GM23248 (cell line): ENCODE data around the gene SGPP2. TPM values are rescaled to one million over a fixed set of nuclear protein-coding genes. Genes with fewer than 3 reads are reported as not detected.
A peak's percentile ranks its signal among the peaks of the same experiment; 100 is the strongest.

Experiments used
- DNase-seq: peaks from one replicate; pipeline ENCODE4 v3.0.0-alpha.2; 2015
- H2AFZ ChIP-seq: fragments of 200-600 bp; sonication (generic); 2 replicates; pipeline ENCODE4 v1.6.1; 2016; ENCODE audit warnings: antibody characterized with exemption
- H3F3A ChIP-seq: fragments of 200-600 bp; sonication (generic); 2 replicates; pipeline ENCODE4 v1.6.1; 2016; ENCODE audit warnings: mild to moderate bottlenecking, antibody characterized with exemption, mixed run types; ENCODE audit not compliant: insufficient read depth
- H3K27ac ChIP-seq: fragments of 200-600 bp; sonication (generic); 2 replicates; pipeline ENCODE4 v1.5.1; 2016; ENCODE audit warnings: mild to moderate bottlenecking
- H3K27me3 ChIP-seq: fragments of 200-600 bp; sonication (generic); replicated peaks from 2 replicates; pipeline ENCODE4 v1.6.1; 2016; ENCODE audit warnings: mild to moderate bottlenecking; ENCODE audit not compliant: insufficient read depth
- H3K36me3 ChIP-seq: fragments of 200-600 bp; sonication (generic); 2 replicates; pipeline ENCODE4 v1.6.1; 2016; ENCODE audit warnings: low read depth, mild to moderate bottlenecking
- H3K4me1 ChIP-seq: fragments of 200-600 bp; sonication (generic); 2 replicates; pipeline ENCODE4 v1.6.1; 2016; ENCODE audit warnings: mild to moderate bottlenecking; ENCODE audit not compliant: insufficient read depth
- H3K4me2 ChIP-seq: fragments of 200-600 bp; sonication (generic); one replicate; pipeline ENCODE4 v1.6.1; 2016; ENCODE audit warnings: mild to moderate bottlenecking; ENCODE audit not compliant: unreplicated experiment
- H3K4me3 ChIP-seq: fragments of 200-600 bp; sonication (generic); 2 replicates; pipeline ENCODE4 v1.5.1; 2016; ENCODE audit warnings: mild to moderate bottlenecking
- H3K79me2 ChIP-seq: fragments of 200-600 bp; sonication (generic); 2 replicates; pipeline ENCODE4 v1.6.1; 2016; ENCODE audit warnings: mild to moderate bottlenecking; ENCODE audit not compliant: insufficient read depth
- H3K9ac ChIP-seq: fragments of 200-600 bp; sonication (generic); 2 replicates; pipeline ENCODE4 v1.6.1; 2016; ENCODE audit warnings: mild to moderate bottlenecking
- H3K9me2 ChIP-seq: fragments of 200-600 bp; sonication (generic); 2 replicates; pipeline ENCODE4 v1.6.1; 2016; ENCODE audit warnings: mixed run types, mild to moderate bottlenecking, moderate library complexity; ENCODE audit not compliant: insufficient read depth
- H3K9me3 ChIP-seq: fragments of 200-600 bp; sonication (generic); one replicate; pipeline ENCODE4 v1.6.1; 2017; ENCODE audit warnings: low read depth
- H4K20me1 ChIP-seq: fragments of 200-600 bp; sonication (generic); 2 replicates; pipeline ENCODE4 v1.6.0; 2016; ENCODE audit not compliant: insufficient read depth
- EZH2 ChIP-seq: fragments of 200-600 bp; sonication (generic); IDR thresholded peaks from 2 replicates; pipeline ENCODE4 v1.6.1; 2018; ENCODE audit warnings: antibody characterized with exemption, mild to moderate bottlenecking; ENCODE audit not compliant: insufficient read depth, poor library complexity, severe bottlenecking
- EZH2phosphoT487 ChIP-seq: fragments of 200-600 bp; sonication (generic); IDR thresholded peaks from 2 replicates; pipeline ENCODE4 v1.6.1; 2018; ENCODE audit warnings: antibody characterized with exemption, moderate library complexity, mild to moderate bottlenecking, low read depth; ENCODE audit not compliant: insufficient read depth
- WGBS, 2 experiments: methylation state at CpG; one replicate each; pipeline ENCODE4 v1.1.6; 2015 to 2017; ENCODE audit warnings: low lambda C conversion rate in 2 of 2, low coverage in 1 of 2; ENCODE audit errors: missing lambda C conversion rate in 2 of 2; 5-methylcytosine and 5-hydroxymethylcytosine counted together
- in situ Hi-C: fragments of 300-500 bp; cut with MboI; formaldehyde crosslinking; loops from 2 replicates; pipeline ENCODE4 v1.15.0; 2020
- polyA plus RNA-seq: library from polyadenylated mRNA; unstranded; fragments of >200 nt; fragmentation: Nextera tagmentation; extraction: Ambion mirVana; gene quantifications from 2 replicates; pipeline ENCODE4 v1.2.1, GENCODE V29; 2016
- small RNA-seq: library from RNA; depleted of rRNA; stranded (forward); fragments of <200 nt; gene quantifications from one replicate; pipeline ENCODE3, GENCODE V24; 2014; ENCODE audit warnings: low read depth, low replicate concordance
- total RNA-seq: library from RNA; depleted of rRNA; stranded (reverse); fragments of >200 nt; shearing (Covaris generic); gene quantifications from 2 replicates; pipeline ENCODE4 v1.2.3, GENCODE V29; 2014; rRNA removed

The SGPP2 gene
- total and polyA plus RNA-seq, 2 experiments from 2014 or later, result not detected

DNA sequence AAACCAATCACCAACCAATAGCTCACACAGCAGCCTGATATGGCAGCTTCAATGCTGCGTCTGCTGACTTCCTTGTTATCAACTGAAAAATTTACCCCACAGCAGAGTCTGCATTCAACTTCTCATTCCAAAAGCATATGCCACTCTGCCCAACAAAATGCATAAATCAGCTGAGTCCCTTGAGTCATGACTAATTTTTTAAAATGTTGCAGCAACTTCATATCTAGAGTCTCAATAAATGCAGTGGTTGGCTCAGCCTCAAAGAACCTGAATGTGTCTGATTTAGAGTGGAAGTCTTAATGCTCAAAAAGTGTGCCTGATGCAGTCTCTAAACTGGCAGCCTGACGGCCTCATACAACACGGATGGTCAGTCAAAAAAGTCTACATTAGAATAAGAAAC, 185.0 kb downstream of the SGPP2 start:
- Histone ChIP-seq H3K9me2 (no peaks in the 10 kb centered on the region), H3K4me1 (no peaks in the 10 kb centered on the region), H3K4me3 (no peak overlapping the region), H4K20me1 (no peaks in the 10 kb centered on the region), H3K27ac (no peak overlapping the region), H3K9me3 (no peaks in the 10 kb centered on the region), H3K4me2 (no peak overlapping the region), H3K79me2 (peaks cover 9% of the 10 kb centered on the region; the same call in 1 of the 2 replicates), H2AFZ (no peak overlapping the region), H3K27me3 (no peaks in the 10 kb centered on the region), H3K9ac (no peak overlapping the region), H3F3A (peaks cover 2% of the 10 kb centered on the region; the same call in 1 of the 2 replicates), H3K36me3 (peaks cover 22% of the 10 kb centered on the region)
- WGBS, 2 experiments, result 89 to 92% methylated on average over 3 of the region's 3 CpGs
- in situ Hi-C loops, result no loop called here
- peak; percentile 29 for DNase-seq
- TF ChIP-seq EZH2 (no peak), EZH2phosphoT487 (no peak)

Small RNAs within 50 kb of the gene (small RNA-seq; reads per million reads assigned to genes)
- gene RF00019 (not detected), gene RNU6-619P (not detected)

Other genes with a start within 250 kb of the SGPP2 start
- gene PAX3, start 125.5 kb upstream of the SGPP2 start, total RNA-seq, result not detected in 2 replicates
- not detected in 2 replicates for gene PAX3, start 125.5 kb upstream of the SGPP2 start, polyA plus RNA-seq
- 16.8 and 17.7 TPM in 2 replicates for gene FARSB, start 231.5 kb downstream of the SGPP2 start, total RNA-seq
- 40.3 and 42.5 TPM in 2 replicates for gene FARSB, start 231.5 kb downstream of the SGPP2 start, polyA plus RNA-seq
- gene MOGAT1, start 247.1 kb downstream of the SGPP2 start, total RNA-seq, result not detected in 2 replicates
- not detected in 2 replicates for gene MOGAT1, start 247.1 kb downstream of the SGPP2 start, polyA plus RNA-seq